Measurements from ENCODE around the gene STAT3. TPM values are rescaled to one million over a fixed set of nuclear protein-coding genes. Genes with fewer than 3 reads are reported as not detected.

Gene STAT3
- total and polyA plus RNA-seq, 9 of the 15 experiments (the other 6 are each of a cell fraction or from before 2014, with no cell fraction given): 90.0 to 179 (median 114) TPM

- no peak for TF ChIP-seq MLLT1 (IDR thresholded peaks at IDR 0.05)
- peak; percentile 57 for TF ChIP-seq GMEB1 (CRISPR knock-in tag; IDR thresholded peaks at IDR 0.05)
- peak; percentile 90 for TF ChIP-seq ELF1 (tag; IDR thresholded peaks at IDR 0.05)
- no peak for TF ChIP-seq NFYB (IDR thresholded peaks at IDR 0.05; ENCODE audit: extremely low read depth, insufficient read length)
- TF ChIP-seq ZEB2 (IDR thresholded peaks at IDR 0.05): no peak
- no peak for TF ChIP-seq SAFB2 (IDR thresholded peaks at IDR 0.05; ENCODE audit: borderline replicate concordance, low read depth, low read length, severe bottlenecking)
- TF ChIP-seq GATAD2B (IDR thresholded peaks at IDR 0.05; ENCODE audit: borderline replicate concordance): peak; percentile 75; the same call in 1 of the 2 replicates
- peak; percentile 85; the same call in 1 of the 2 replicates for TF ChIP-seq DMBX1 (CRISPR knock-in tag; IDR thresholded peaks at IDR 0.05; ENCODE audit: borderline replicate concordance)
- TF ChIP-seq SMARCB1 (IDR thresholded peaks at IDR 0.05; ENCODE audit: insufficient read length, low read depth): no peak
- no peak for TF ChIP-seq FOXJ3 (CRISPR knock-in tag; IDR thresholded peaks at IDR 0.05)
- TF ChIP-seq SAP30 (IDR thresholded peaks at IDR 0.05; ENCODE audit: borderline replicate concordance, insufficient read depth, low read depth, low read length, poor library complexity, severe bottlenecking): peak; percentile 30
- peak; percentile 96 for TF ChIP-seq ZNF644 (tag; IDR thresholded peaks at IDR 0.05; ENCODE audit: low read depth)
- no peak for TF ChIP-seq PPARD (CRISPR knock-in tag; IDR thresholded peaks at IDR 0.05)
- TF ChIP-seq ZNF3 (CRISPR knock-in tag; IDR thresholded peaks at IDR 0.05): no peak
- no peak for TF ChIP-seq NFE2L1 (tag; IDR thresholded peaks at IDR 0.05; ENCODE audit: borderline replicate concordance, low read depth)
- TF ChIP-seq SAFB (IDR thresholded peaks at IDR 0.05; ENCODE audit: borderline replicate concordance, low read depth, low read length): no peak
- TF ChIP-seq CBX8 (IDR thresholded peaks at IDR 0.05; ENCODE audit: borderline replicate concordance, extremely low read depth, low read depth, low read length, poor library complexity, severe bottlenecking): no peak
- TF ChIP-seq NFIX (CRISPR knock-in tag; IDR thresholded peaks at IDR 0.05; ENCODE audit: low read depth): no peak
- no peak for TF ChIP-seq RBM15 (IDR thresholded peaks at IDR 0.05; ENCODE audit: insufficient read depth, low read length)
- no peak for TF ChIP-seq NR0B1 (IDR thresholded peaks at IDR 0.05; ENCODE audit: partially characterized antibody)
- TF ChIP-seq ZBTB7A (IDR thresholded peaks at IDR 0.05; ENCODE audit: borderline replicate concordance, control insufficient read depth, low read depth, low read length): peak; percentile 98; the same call in 1 of the 2 replicates
- peak; percentile 84 for TF ChIP-seq ZNF589 (CRISPR knock-in tag; IDR thresholded peaks at IDR 0.05; ENCODE audit: low read depth)
- no peak for TF ChIP-seq ZBTB34 (CRISPR knock-in tag; IDR thresholded peaks at IDR 0.05)
- TF ChIP-seq TRIM28 (IDR thresholded peaks at IDR 0.05): no peak
Observed at GRCh38 chr17:42276359-42276608, 112.0 kb downstream of the STAT3 start, which contains the start of gene STAT5B (continued).
